ENCODE measurements around the gene ENDOV.

Gene ENDOV

GRCh38 chr17:80459234-80459633 is 44.3 kb downstream of the ENDOV start:
- no peak for DNase-seq
- ChIA-PET CTCF (no interaction called here), POLR2A (no interaction called here)

DNA sequence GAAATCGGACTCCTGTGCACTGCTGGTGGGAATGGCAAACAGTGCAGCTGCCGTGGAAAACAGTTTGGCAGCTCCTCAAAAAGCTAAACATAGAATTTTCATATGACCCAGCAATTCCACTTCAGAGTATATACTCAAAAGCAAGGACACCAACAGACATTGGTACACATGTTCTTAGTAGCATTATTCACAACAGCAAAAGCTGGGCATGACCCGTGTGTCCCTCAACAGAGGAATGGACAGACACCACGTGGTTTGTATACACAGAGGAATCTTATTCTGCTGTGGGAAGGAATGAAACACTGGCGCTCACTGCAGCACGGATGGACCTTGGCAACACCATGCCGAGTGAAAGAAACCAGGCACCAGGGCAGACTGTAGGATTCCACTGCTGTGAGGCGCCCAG is 45.5 kb downstream of the ENDOV start:
- no peaks in the 10 kb centered on the region for H3K36me3 ChIP-seq (ENCODE audit: control insufficient read depth in 4 of 4, insufficient read depth in 4 of 4, low read length in 3 of 4)
- ChIA-PET POLR2A (no interaction called here), CTCF (no interaction called here)
- peaks cover 0 to 27% (median 14%) of the 10 kb centered on the region in 4 experiments for H3K4me1 ChIP-seq (ENCODE audit: control extremely low read depth in 1 of 4, control insufficient read depth in 4 of 4, insufficient read depth in 4 of 4, low read length in 3 of 4)
- no peaks in the 10 kb centered on the region for H3K9me3 ChIP-seq (ENCODE audit: control extremely low read depth in 1 of 5, control insufficient read depth in 4 of 5, insufficient read depth in 2 of 5, low read depth in 1 of 5, low read length in 4 of 5)
- WGBS (ENCODE audit: insufficient coverage): 91% methylated on average over 8 of the region's 8 CpGs
- H3K27me3 ChIP-seq (replicated peaks in 2 of 5; ENCODE audit: control insufficient read depth in 4 of 5, insufficient read depth in 5 of 5, low read length in 4 of 5): peaks cover 0 to 40% (median 20%) of the 10 kb centered on the region in 5 experiments
- no peak for DNase-seq
- H3K4me3 ChIP-seq (ENCODE audit: control insufficient read depth in 1 of 7, extremely low read depth in 1 of 7, insufficient read depth in 4 of 7, low read depth in 2 of 7, low read length in 6 of 7): no peak overlapping the region
- H3K27ac ChIP-seq (ENCODE audit: insufficient read depth in 1 of 2, low read depth in 1 of 2, low read length in 2 of 2, poor library complexity in 1 of 2, severe bottlenecking in 2 of 2): no peak overlapping the region

More at GRCh38 chr17:80459234-80459633, 44.3 kb downstream of the ENDOV start:
- Histone ChIP-seq H3K4me1 (ENCODE audit: control extremely low read depth in 1 of 4, control insufficient read depth in 4 of 4, insufficient read depth in 4 of 4, low read length in 3 of 4) (peaks cover 0 to 34% (median 19%) of the 10 kb centered on the region in 4 experiments), H3K36me3 (ENCODE audit: control insufficient read depth in 4 of 4, insufficient read depth in 4 of 4, low read length in 3 of 4) (no peaks in the 10 kb centered on the region), H3K9me3 (ENCODE audit: control extremely low read depth in 1 of 5, control insufficient read depth in 4 of 5, insufficient read depth in 2 of 5, low read depth in 1 of 5, low read length in 4 of 5) (no peaks in the 10 kb centered on the region), H3K27ac (ENCODE audit: insufficient read depth in 1 of 2, low read depth in 1 of 2, low read length in 2 of 2, poor library complexity in 1 of 2, severe bottlenecking in 2 of 2) (no peak overlapping the region), H3K4me3 (ENCODE audit: control insufficient read depth in 1 of 7, extremely low read depth in 1 of 7, insufficient read depth in 4 of 7, low read depth in 2 of 7, low read length in 6 of 7) (no peak overlapping the region), H3K27me3 (replicated peaks in 2 of 5; ENCODE audit: control insufficient read depth in 4 of 5, insufficient read depth in 5 of 5, low read length in 4 of 5) (peaks cover 0 to 30% (median 14%) of the 10 kb centered on the region in 5 experiments)
- WGBS (ENCODE audit: insufficient coverage): 93% methylated on average over 8 of the region's 11 CpGs

DNA sequence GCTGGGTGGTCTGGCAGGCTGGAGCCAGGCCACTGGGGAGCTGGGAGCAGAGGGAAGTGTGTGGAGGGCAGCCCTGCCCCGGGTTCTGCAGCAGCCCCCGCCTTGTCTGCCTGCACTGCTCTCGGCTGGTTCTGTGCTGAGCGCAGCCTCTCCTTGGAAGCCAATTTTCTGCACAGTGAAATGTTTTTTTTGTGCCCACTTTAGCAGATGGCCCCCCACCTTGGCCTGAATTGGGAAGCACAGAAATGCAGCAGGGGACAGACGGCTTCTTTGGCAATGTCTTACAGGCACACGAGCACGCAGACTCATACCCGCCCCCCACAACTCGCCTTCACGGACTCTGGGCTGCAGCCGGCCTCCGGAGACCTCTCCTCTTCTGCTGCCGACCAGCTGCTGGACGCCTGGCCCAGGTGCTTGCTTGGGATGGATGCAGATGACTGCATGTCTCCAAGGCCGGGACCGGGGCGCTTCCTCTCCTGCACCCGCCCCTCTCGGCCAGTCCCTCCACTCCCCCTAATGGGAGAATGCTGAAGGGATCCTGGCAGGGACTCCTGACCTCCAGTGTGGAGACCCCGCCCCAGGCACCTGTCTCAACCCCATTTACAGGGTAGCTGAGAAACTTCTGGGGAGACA is 46.7 kb downstream of the ENDOV start:
- H3K4me1 ChIP-seq (ENCODE audit: control extremely low read depth in 1 of 4, control insufficient read depth in 4 of 4, insufficient read depth in 4 of 4, low read length in 3 of 4): peaks cover 0 to 17% (median 11%) of the 10 kb centered on the region in 4 experiments
- no peaks in the 10 kb centered on the region for H3K9me3 ChIP-seq (ENCODE audit: control extremely low read depth in 1 of 5, control insufficient read depth in 4 of 5, insufficient read depth in 2 of 5, low read depth in 1 of 5, low read length in 4 of 5)
- H3K4me3 ChIP-seq (ENCODE audit: control insufficient read depth in 1 of 7, extremely low read depth in 1 of 7, insufficient read depth in 4 of 7, low read depth in 2 of 7, low read length in 6 of 7): no peak overlapping the region
- DNase-seq: no peak
- no peaks in the 10 kb centered on the region for H3K36me3 ChIP-seq (ENCODE audit: control insufficient read depth in 4 of 4, insufficient read depth in 4 of 4, low read length in 3 of 4)
- ChIA-PET POLR2A (no interaction called here), CTCF (no interaction called here)
- H3K27ac ChIP-seq (ENCODE audit: insufficient read depth in 1 of 2, low read depth in 1 of 2, low read length in 2 of 2, poor library complexity in 1 of 2, severe bottlenecking in 2 of 2): no peak overlapping the region
- peaks cover 0 to 52% (median 25%) of the 10 kb centered on the region in 5 experiments for H3K27me3 ChIP-seq (replicated peaks in 2 of 5; ENCODE audit: control insufficient read depth in 4 of 5, insufficient read depth in 5 of 5, low read length in 4 of 5)
- WGBS (ENCODE audit: insufficient coverage): 65% methylated on average over 20 of the region's 20 CpGs

- Histone ChIP-seq H3K4me1 (ENCODE audit: control extremely low read depth in 1 of 4, control insufficient read depth in 4 of 4, insufficient read depth in 4 of 4, low read length in 3 of 4) (no peaks in the 10 kb centered on the region), H3K9me3 (ENCODE audit: control extremely low read depth in 1 of 5, control insufficient read depth in 4 of 5, insufficient read depth in 2 of 5, low read depth in 1 of 5, low read length in 4 of 5) (no peaks in the 10 kb centered on the region), H3K4me3 (ENCODE audit: control insufficient read depth in 1 of 7, extremely low read depth in 1 of 7, insufficient read depth in 4 of 7, low read depth in 2 of 7, low read length in 6 of 7) (no peak overlapping the region), H3K27ac (ENCODE audit: insufficient read depth in 1 of 2, low read depth in 1 of 2, low read length in 2 of 2, poor library complexity in 1 of 2, severe bottlenecking in 2 of 2) (no peak overlapping the region), H3K27me3 (replicated peaks in 2 of 5; ENCODE audit: control insufficient read depth in 4 of 5, insufficient read depth in 5 of 5, low read length in 4 of 5) (peaks cover 0 to 69% (median 37%) of the 10 kb centered on the region in 5 experiments), H3K36me3 (ENCODE audit: control insufficient read depth in 4 of 4, insufficient read depth in 4 of 4, low read length in 3 of 4) (no peaks in the 10 kb centered on the region)
- CTCF ChIA-PET: interaction anchor here (1.8 kb wide), 1 partner anchor 9 kb away, joined by 8 read pairs; no protein-coding TSS in a partner anchor
- DNase-seq: no peak
- WGBS (ENCODE audit: insufficient coverage): 71% methylated on average over 13 of the region's 13 CpGs
- POLR2A ChIA-PET: interaction anchor here (0.6 to 0.9 kb wide), 2 partner anchors 9 to 12 kb away, joined by 3 read pairs; no protein-coding TSS in a partner anchor
Observed at GRCh38 chr17:80463784-80464400, 48.9 kb downstream of the ENDOV start.

GRCh38 chr17:80464486-80464885 is 49.5 kb downstream of the ENDOV start:
- peaks cover 0 to 71% (median 39%) of the 10 kb centered on the region in 5 experiments for H3K27me3 ChIP-seq (replicated peaks in 2 of 5; ENCODE audit: control insufficient read depth in 4 of 5, insufficient read depth in 5 of 5, low read length in 4 of 5)
- H3K4me1 ChIP-seq (ENCODE audit: control extremely low read depth in 1 of 4, control insufficient read depth in 4 of 4, insufficient read depth in 4 of 4, low read length in 3 of 4): no peaks in the 10 kb centered on the region
- no peaks in the 10 kb centered on the region for H3K9me3 ChIP-seq (ENCODE audit: control extremely low read depth in 1 of 5, control insufficient read depth in 4 of 5, insufficient read depth in 2 of 5, low read depth in 1 of 5, low read length in 4 of 5)
- no peak overlapping the region for H3K27ac ChIP-seq (ENCODE audit: insufficient read depth in 1 of 2, low read depth in 1 of 2, low read length in 2 of 2, poor library complexity in 1 of 2, severe bottlenecking in 2 of 2)
- WGBS (ENCODE audit: insufficient coverage): 95% methylated on average over 2 of the region's 8 CpGs
- H3K36me3 ChIP-seq (ENCODE audit: control insufficient read depth in 4 of 4, insufficient read depth in 4 of 4, low read length in 3 of 4): no peaks in the 10 kb centered on the region
- ChIA-PET CTCF (interaction anchor here (0.9 to 1.8 kb wide), 3 partner anchors 9 to 36 kb away, joined by 3 to 8 read pairs (median 3); partner anchors contain the start of gene NPTX1), POLR2A (interaction anchor here (0.6 to 0.9 kb wide), 2 partner anchors 10 to 13 kb away, joined by 3 read pairs; no protein-coding TSS in a partner anchor)
- no peak overlapping the region for H3K4me3 ChIP-seq (ENCODE audit: control insufficient read depth in 1 of 7, extremely low read depth in 1 of 7, insufficient read depth in 4 of 7, low read depth in 2 of 7, low read length in 6 of 7)
- no peak for DNase-seq

GRCh38 chr17:80465327-80465974 is 50.5 kb downstream of the ENDOV start:
- H3K36me3 ChIP-seq (ENCODE audit: control insufficient read depth in 4 of 4, insufficient read depth in 4 of 4, low read length in 3 of 4): no peaks in the 10 kb centered on the region
- no peaks in the 10 kb centered on the region for H3K4me1 ChIP-seq (ENCODE audit: control extremely low read depth in 1 of 4, control insufficient read depth in 4 of 4, insufficient read depth in 4 of 4, low read length in 3 of 4)
- H3K9me3 ChIP-seq (ENCODE audit: control extremely low read depth in 1 of 5, control insufficient read depth in 4 of 5, insufficient read depth in 2 of 5, low read depth in 1 of 5, low read length in 4 of 5): no peaks in the 10 kb centered on the region
- ChIA-PET POLR2A (no interaction called here), CTCF (interaction anchor here (0.9 to 1.8 kb wide), 4 partner anchors 8 to 37 kb away, joined by 3 to 8 read pairs (median 4); partner anchors contain the start of gene NPTX1)
- H3K4me3 ChIP-seq (ENCODE audit: control insufficient read depth in 1 of 7, extremely low read depth in 1 of 7, insufficient read depth in 4 of 7, low read depth in 2 of 7, low read length in 6 of 7): no peak overlapping the region
- H3K27ac ChIP-seq (ENCODE audit: insufficient read depth in 1 of 2, low read depth in 1 of 2, low read length in 2 of 2, poor library complexity in 1 of 2, severe bottlenecking in 2 of 2): no peak overlapping the region
- peaks cover 0 to 78% (median 39%) of the 10 kb centered on the region in 5 experiments for H3K27me3 ChIP-seq (replicated peaks in 2 of 5; ENCODE audit: control insufficient read depth in 4 of 5, insufficient read depth in 5 of 5, low read length in 4 of 5)
- 87% methylated on average over 13 of the region's 20 CpGs for WGBS (ENCODE audit: insufficient coverage)
- DNase-seq: no peak
